Left hindlimb (tissue), 1 donor: Measurements from ENCODE around the gene CLASRP.
"Not testable (repeated sequence)": the region's sequence is repeated elsewhere in the genome, so short reads cannot be mapped to it uniquely, and the experiment has no call there.

Experiments
- DNase-seq: peaks from one replicate; pipeline ENCODE4 v3.0.0-alpha.2; 2018

CLASRP gene

GRCh38 chr19:45104658-45105349 is 66.0 kb downstream of the CLASRP start:
- DNase-seq = no peak

GRCh38 chr19:45106363-45106762 is 67.5 kb downstream of the CLASRP start:
- DNase-seq = not testable (repeated sequence)

GRCh38 chr19:45107621-45108150 is 68.8 kb downstream of the CLASRP start:
- no peak for DNase-seq

GRCh38 chr19:45110851-45111266 is 72.0 kb downstream of the CLASRP start:
- no peak for DNase-seq

- no peak for DNase-seq
These were observed 73.4 kb downstream of the CLASRP start for GRCh38 chr19:45112111-45112827.

- no peak for DNase-seq
These were observed 74.8 kb downstream of the CLASRP start for GRCh38 chr19:45113628-45114027.

GRCh38 chr19:45114116-45114515 is 75.3 kb downstream of the CLASRP start:
- no peak for DNase-seq

- no peak for DNase-seq
These were observed 77.2 kb downstream of the CLASRP start for GRCh38 chr19:45115809-45116615.

- no peak for DNase-seq
These were observed 78.3 kb downstream of the CLASRP start for GRCh38 chr19:45117167-45117594.

GRCh38 chr19:45117671-45118070 is 78.8 kb downstream of the CLASRP start:
- DNase-seq = no peak

- DNase-seq = no peak
These were observed 79.3 kb downstream of the CLASRP start for GRCh38 chr19:45118106-45118505.

GRCh38 chr19:45118591-45119355 is 79.9 kb downstream of the CLASRP start:
- DNase-seq = not testable (repeated sequence)

- no peak for DNase-seq
These were observed 80.7 kb downstream of the CLASRP start for GRCh38 chr19:45119582-45119981.
